Measurements from ENCODE around the gene LYZL1.

GRCh38 chr10:29253690-29254029 is 35.2 kb upstream of the LYZL1 start:
- TF ChIP-seq CTCF (IDR thresholded peaks at IDR 0.05; ENCODE audit: low read depth, low read length), result no peak
- TF ChIP-seq POLR2A (IDR thresholded peaks at IDR 0.05; ENCODE audit: extremely low read depth, insufficient read length), result no peak
- TF ChIP-seq, protein P1, sequence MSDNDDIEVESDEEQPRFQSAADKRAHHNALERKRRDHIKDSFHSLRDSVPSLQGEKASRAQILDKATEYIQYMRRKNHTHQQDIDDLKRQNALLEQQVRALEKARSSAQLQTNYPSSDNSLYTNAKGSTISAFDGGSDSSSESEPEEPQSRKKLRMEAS (IDR thresholded peaks at IDR 0.05; ENCODE audit: low read depth, low read length), result no peak

All from NB4 (cell line).